ENCODE data around the gene PER3. TPM values are rescaled to one million over a fixed set of nuclear protein-coding genes. Genes with fewer than 3 reads are reported as not detected.

PER3 gene
- total and polyA plus RNA-seq, 12 donors, result 2.1 to 36.3 (median 16.9) TPM

DNA sequence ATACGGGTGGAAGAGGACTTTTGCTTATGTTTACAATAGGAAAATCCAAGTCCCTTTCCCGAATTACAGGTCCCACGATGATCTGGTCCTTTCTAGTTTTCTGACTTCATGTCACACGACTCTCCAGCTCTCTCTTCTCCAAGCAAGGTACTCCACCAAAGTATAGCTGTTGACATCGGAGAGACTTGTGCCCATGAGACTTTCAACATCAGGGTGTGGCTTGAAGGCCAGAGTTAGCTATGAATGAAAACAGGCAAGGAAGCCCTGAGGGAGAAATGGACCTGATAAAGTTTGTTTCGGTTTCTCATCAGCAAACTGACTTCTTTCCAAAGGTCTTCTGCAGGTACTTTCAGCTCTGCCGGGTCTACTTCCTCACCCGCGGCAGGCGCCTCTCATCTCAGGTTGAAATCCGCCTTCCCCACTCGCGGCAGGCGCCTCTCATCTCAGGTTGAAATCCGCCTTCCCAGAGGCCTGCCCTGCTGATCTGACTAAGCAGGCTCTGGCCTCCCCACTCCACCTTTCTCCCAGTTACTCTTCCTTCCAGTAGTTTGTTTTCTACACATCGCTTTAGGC, 2.1 kb upstream of the PER3 start:
- Histone ChIP-seq H3K27ac (peak overlapping the region in 5 of 10 donors; percentile 3 to 99 (median 86)), H3K36me3 (peaks cover 0 to 63% (median 26%) of the 10 kb centered on the region in 9 donors), H3K4me1 (peaks cover 3 to 48% (median 28%) of the 10 kb centered on the region in 9 donors), H3K9me3 (no peaks in the 10 kb centered on the region), H3K4me3 (no peak overlapping the region), H3K27me3 (no peaks in the 10 kb centered on the region)
- ATAC-seq (no peak), DNase-seq (no peak)
- intact Hi-C loops (cut with DNase I), result no loop called here
- WGBS, 2 donors, result 87 to 92% methylated on average over 16 of the region's 16 CpGs
- TF ChIP-seq, protein P1, sequence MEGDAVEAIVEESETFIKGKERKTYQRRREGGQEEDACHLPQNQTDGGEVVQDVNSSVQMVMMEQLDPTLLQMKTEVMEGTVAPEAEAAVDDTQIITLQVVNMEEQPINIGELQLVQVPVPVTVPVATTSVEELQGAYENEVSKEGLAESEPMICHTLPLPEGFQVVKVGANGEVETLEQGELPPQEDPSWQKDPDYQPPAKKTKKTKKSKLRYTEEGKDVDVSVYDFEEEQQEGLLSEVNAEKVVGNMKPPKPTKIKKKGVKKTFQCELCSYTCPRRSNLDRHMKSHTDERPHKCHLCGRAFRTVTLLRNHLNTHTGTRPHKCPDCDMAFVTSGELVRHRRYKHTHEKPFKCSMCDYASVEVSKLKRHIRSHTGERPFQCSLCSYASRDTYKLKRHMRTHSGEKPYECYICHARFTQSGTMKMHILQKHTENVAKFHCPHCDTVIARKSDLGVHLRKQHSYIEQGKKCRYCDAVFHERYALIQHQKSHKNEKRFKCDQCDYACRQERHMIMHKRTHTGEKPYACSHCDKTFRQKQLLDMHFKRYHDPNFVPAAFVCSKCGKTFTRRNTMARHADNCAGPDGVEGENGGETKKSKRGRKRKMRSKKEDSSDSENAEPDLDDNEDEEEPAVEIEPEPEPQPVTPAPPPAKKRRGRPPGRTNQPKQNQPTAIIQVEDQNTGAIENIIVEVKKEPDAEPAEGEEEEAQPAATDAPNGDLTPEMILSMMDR (IDR thresholded peaks at IDR 0.05), result no peak

DNA sequence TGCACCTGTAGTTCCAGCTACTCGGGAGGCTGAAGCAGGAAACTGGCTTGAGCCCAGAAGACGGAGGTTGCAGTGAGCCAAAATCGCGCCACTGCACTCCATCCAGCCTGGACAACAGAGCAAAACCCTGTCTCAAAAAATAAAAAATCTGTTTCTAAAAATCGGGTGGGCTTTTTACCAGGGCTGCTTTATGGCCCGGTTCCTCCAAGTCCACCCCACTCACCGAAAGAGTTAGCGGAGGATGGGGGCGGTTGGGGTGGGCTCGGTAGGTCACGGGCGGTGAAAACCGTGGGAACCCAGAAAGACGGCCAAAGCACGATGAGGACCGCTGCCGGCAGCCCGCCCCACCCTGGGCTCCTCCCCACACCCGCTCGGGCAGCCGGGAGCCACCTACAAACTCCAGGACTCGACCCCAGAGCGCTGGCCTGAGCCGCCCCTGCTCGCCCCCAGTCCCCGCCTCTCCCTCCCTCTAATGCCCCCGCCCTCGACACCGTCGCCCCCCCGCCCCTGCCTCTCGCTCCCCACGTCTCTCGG, 846 bp upstream of the PER3 start:
- Histone ChIP-seq H3K4me3 (peak overlapping the region; percentile 45 to 84 (median 64)), H3K27me3 (no peaks in the 10 kb centered on the region), H3K4me1 (peaks cover 3 to 51% (median 33%) of the 10 kb centered on the region in 9 donors), H3K27ac (peak overlapping the region; percentile 38 to 99 (median 87)), H3K36me3 (peaks cover 0 to 63% (median 30%) of the 10 kb centered on the region in 9 donors), H3K9me3 (no peaks in the 10 kb centered on the region)
- WGBS, 2 donors, result 1 to 2% methylated on average over 31 to 33 of the region's 34 CpGs
- peak; percentile 56 to 82 (median 72) for ATAC-seq
- DNase-seq, result peak; percentile 74 to 84
- TF ChIP-seq, protein P1 (IDR thresholded peaks at IDR 0.05), result no peak
- intact Hi-C loops (cut with DNase I), result no loop called here

DNA sequence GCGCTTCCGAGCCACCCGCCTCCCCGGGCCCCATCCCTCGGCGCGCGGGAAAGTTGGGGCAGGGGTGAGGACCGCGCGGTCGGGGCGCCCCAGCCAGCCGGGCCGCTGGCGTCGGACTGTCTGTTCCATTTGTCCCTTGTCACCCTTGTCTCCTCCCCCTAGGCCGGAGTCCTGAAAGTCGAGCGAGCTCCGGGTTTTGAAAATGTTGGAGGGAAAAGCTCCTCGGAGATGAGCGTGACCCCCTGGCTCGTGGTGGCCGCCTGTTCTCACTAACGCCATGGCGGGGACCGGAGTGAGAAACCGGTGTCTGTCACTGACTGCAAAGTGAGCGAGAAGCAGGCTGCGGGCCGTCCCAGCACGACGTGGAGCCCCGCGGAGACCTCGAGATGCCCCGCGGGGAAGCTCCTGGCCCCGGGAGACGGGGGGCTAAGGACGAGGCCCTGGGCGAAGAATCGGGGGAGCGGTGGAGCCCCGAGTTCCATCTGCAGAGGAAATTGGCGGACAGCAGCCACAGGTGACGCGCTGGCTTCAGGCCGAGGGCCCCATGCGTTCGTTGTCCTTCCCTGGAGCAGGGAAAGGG, 491 bp downstream of the PER3 start:
- peaks cover 3 to 52% (median 33%) of the 10 kb centered on the region in 9 donors for H3K4me1 ChIP-seq
- peak overlapping the region; percentile 42 to 84 (median 66) for H3K4me3 ChIP-seq
- H3K9me3 ChIP-seq, result peaks cover 0 to 2% (median 0%) of the 10 kb centered on the region in 11 donors
- peak in 7 of 8 donors; percentile 0 to 14 (median 4) for ATAC-seq
- H3K36me3 ChIP-seq, result peaks cover 0 to 63% (median 38%) of the 10 kb centered on the region in 9 donors
- DNase-seq, result peak; percentile 35 to 53
- 21 to 29% methylated on average over 47 to 52 of the region's 52 CpGs for WGBS, 2 donors
- peak overlapping the region; percentile 73 to 99 (median 94) for H3K27ac ChIP-seq
- intact Hi-C loops (cut with DNase I), result no loop called here
- no peaks in the 10 kb centered on the region for H3K27me3 ChIP-seq
- TF ChIP-seq, protein P1 (IDR thresholded peaks at IDR 0.05), result no peak

DNA sequence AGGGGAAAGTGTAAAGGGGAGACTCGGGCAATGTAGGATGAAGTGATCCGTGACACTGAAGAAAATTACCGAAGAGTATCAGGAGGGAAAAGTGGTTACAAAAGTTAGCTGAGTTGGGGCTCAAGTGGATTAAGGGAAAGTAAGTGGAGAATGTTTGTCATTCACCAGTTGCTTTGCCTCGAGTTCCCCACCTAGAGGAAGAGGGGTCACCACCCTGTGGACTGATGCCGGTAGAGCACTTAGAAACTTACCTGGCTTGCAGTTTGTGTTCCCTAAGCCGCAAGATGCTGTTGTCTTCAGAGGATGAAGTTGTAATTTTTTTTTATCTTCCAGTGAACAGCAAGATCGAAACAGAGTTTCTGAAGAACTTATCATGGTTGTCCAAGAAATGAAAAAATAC, 1.0 kb downstream of the PER3 start:
- peaks cover 0 to 7% (median 0%) of the 10 kb centered on the region in 11 donors for H3K9me3 ChIP-seq
- no peaks in the 10 kb centered on the region for H3K27me3 ChIP-seq
- peak overlapping the region in 9 of 10 donors; percentile 46 to 84 (median 66) for H3K4me3 ChIP-seq
- WGBS, 2 donors, result 78 to 84% methylated on average over 7 of the region's 7 CpGs
- intact Hi-C loops (cut with DNase I), result no loop called here
- H3K27ac ChIP-seq, result peak overlapping the region in 7 of 10 donors; percentile 93 to 99 (median 96)
- DNase-seq (no peak), ATAC-seq (no peak)
- H3K4me1 ChIP-seq, result peaks cover 3 to 52% (median 33%) of the 10 kb centered on the region in 9 donors
- peaks cover 0 to 63% (median 38%) of the 10 kb centered on the region in 9 donors for H3K36me3 ChIP-seq
- TF ChIP-seq, protein P1 (IDR thresholded peaks at IDR 0.05), result no peak
